GM21786 (cell line): ENCODE results near the gene CCT5.

Source experiments
- ATAC-seq: cut with Tn5 transposase; IDR thresholded peaks from one replicate; pipeline ENCODE4 v1.9.1; 2021; ENCODE audit not compliant: unreplicated experiment

CCT5 gene

GRCh38 chr5:10249948-10250805, at the start of gene CCT5:
TSS of gene CCT5 (plus strand) at chr5:10250280. CDS start at chr5:10250341, 61 bp downstream.
- ATAC-seq: peak; percentile 77

- ATAC-seq: no peak
Measured at GRCh38 chr5:10201223-10201868, 48.7 kb upstream of the CCT5 start.

GRCh38 chr5:10202089-10202910, 47.8 kb upstream of the CCT5 start:
- no peak for ATAC-seq

- ATAC-seq: no peak
Measured at GRCh38 chr5:10209004-10209403, 41.1 kb upstream of the CCT5 start.

- ATAC-seq: no peak
Measured at GRCh38 chr5:10213316-10213715, 36.8 kb upstream of the CCT5 start.

GRCh38 chr5:10214041-10214440, 36.0 kb upstream of the CCT5 start:
- no peak for ATAC-seq

GRCh38 chr5:10215366-10215765, 34.7 kb upstream of the CCT5 start:
- ATAC-seq: no peak

GRCh38 chr5:10216107-10216506, 34.0 kb upstream of the CCT5 start:
- no peak for ATAC-seq

GRCh38 chr5:10218658-10219057, 31.4 kb upstream of the CCT5 start:
- ATAC-seq: no peak

GRCh38 chr5:10219068-10219467, 31.0 kb upstream of the CCT5 start:
- ATAC-seq: no peak

GRCh38 chr5:10220248-10220647, 29.8 kb upstream of the CCT5 start:
- no peak for ATAC-seq

- ATAC-seq: no peak
Measured at GRCh38 chr5:10222326-10222725, 27.8 kb upstream of the CCT5 start.

- ATAC-seq: no peak
Measured at GRCh38 chr5:10227379-10227778, 22.7 kb upstream of the CCT5 start.

GRCh38 chr5:10228288-10228687, 21.8 kb upstream of the CCT5 start:
- no peak for ATAC-seq

- ATAC-seq: no peak
Measured at GRCh38 chr5:10229306-10230048, 20.6 kb upstream of the CCT5 start.

GRCh38 chr5:10232386-10232785, 17.7 kb upstream of the CCT5 start:
- ATAC-seq: no peak

GRCh38 chr5:10233011-10233410, 17.1 kb upstream of the CCT5 start:
- no peak for ATAC-seq

- ATAC-seq: no peak
Measured at GRCh38 chr5:10233505-10233904, 16.6 kb upstream of the CCT5 start.

GRCh38 chr5:10235350-10235749, 14.7 kb upstream of the CCT5 start:
- no peak for ATAC-seq

- ATAC-seq: no peak
Measured at GRCh38 chr5:10243660-10244240, 6.3 kb upstream of the CCT5 start.
